Testis (tissue), 3 donors: ENCODE measurements around the gene DPEP2. TPM values are rescaled to one million over a fixed set of nuclear protein-coding genes. Genes with fewer than 3 reads are reported as not detected.
"Not testable (repeated sequence)": the region's sequence is repeated elsewhere in the genome, so short reads cannot be mapped to it uniquely, and the experiment has no call there.

ENCODE experiments used
- DNase-seq: peaks from one replicate; pipeline ENCODE4 v3.0.0-alpha.2; 2019
- H3K27ac ChIP-seq, 2 donors: fragments of 200-600 bp; sonication (generic); one replicate each; pipeline ENCODE4 v1.5.1; 2019
- H3K27me3 ChIP-seq: fragments of 200-600 bp; sonication (generic); one replicate; pipeline ENCODE4 v1.5.1; 2019
- H3K36me3 ChIP-seq: fragments of 200-600 bp; sonication (generic); one replicate; pipeline ENCODE4 v1.5.1; 2017; ENCODE audit warnings: low read depth; ENCODE audit errors: missing control alignments
- H3K4me1 ChIP-seq: fragments of 200-600 bp; sonication (generic); one replicate; pipeline ENCODE4 v1.5.1; 2019
- H3K4me3 ChIP-seq, 2 donors: fragments of 200-600 bp; sonication (generic); one replicate each; pipeline ENCODE4 v1.5.1; 2017 to 2019
- H3K9me3 ChIP-seq: fragments of 200-600 bp; sonication (generic); one replicate; pipeline ENCODE4 v1.5.1; 2017
- POLR2A ChIP-seq: fragments of 450-650 bp; IDR thresholded peaks from one replicate; pipeline ENCODE4 v1.6.1; 2017; ENCODE audit warnings: antibody characterized with exemption, mild to moderate bottlenecking, moderate library complexity
- WGBS, 2 donors: methylation state at CpG; one replicate each; pipeline ENCODE4 v1.1.5; 2018; 5-methylcytosine and 5-hydroxymethylcytosine counted together
- intact Hi-C: fragments of 100-400 bp; cut with DNase I; formaldehyde crosslinking; loops from one replicate; pipeline ENCODE4 v1.15.1; 2023; ENCODE audit warnings: low total_unique reads
- polyA plus RNA-seq: library from polyadenylated mRNA; stranded (reverse); fragments of 350-450 nt; fragmentation: Illumina TruSeq; extraction: RNeasy Lipid Tissue Mini Kit (QIAGEN cat#74804); gene quantifications from one replicate; pipeline ENCODE4 v1.2.3, GENCODE V29; 2014; ENCODE audit warnings: low read depth, low replicate concordance; ENCODE audit not compliant: insufficient read depth
- total RNA-seq, 2 donors: library from RNA; depleted of rRNA; stranded (reverse); fragments of >200 nt; gene quantifications; one replicate each; pipeline ENCODE4 v1.2.3, GENCODE V29; 2016
- TF ChIP-seq, protein P1 (sequence below), 3 experiments: fragments of 450-650 bp in 2 of 3; fragments of 200-600 bp in 1 of 3; sonication (generic) in 1 of 3; IDR thresholded peaks; one replicate each; pipeline ENCODE4 v1.5.1; 2016 to 2019; ENCODE audit warnings: antibody characterized with exemption in 3 of 3, mild to moderate bottlenecking in 2 of 3, moderate library complexity in 1 of 3

Gene DPEP2
- total and polyA plus RNA-seq, 3 donors from 2014 or later, result 2.7 to 5.9 (median 3.0) TPM

DNA sequence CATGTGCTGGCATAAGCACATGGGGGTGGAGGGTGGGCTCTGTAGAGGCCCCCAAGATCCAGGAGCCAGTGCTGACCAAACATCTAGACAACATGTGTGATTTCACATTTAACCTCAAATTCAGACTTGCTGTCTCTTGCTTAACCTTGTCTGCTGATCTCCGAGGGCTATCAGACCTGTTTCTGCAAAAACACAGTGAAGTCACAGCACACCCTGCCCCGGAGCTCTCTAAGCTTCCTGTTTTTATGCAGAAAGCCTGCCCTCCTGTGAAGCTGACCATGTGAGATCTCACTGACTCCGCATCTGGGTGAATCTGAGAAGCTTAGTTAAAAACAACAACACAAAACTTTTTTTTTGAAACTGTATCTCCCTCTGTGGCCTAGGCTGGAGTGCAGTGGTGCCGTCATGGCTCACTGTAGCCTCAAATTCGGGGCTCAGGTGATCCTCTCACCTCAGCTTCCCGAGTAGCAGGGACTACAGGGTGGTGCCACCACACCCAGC lies 6.6 kb upstream of the DPEP2 start:
- Histone ChIP-seq H3K27ac (peak overlapping the region in 1 of 2 donors; percentile 3), H3K27me3 (no peaks in the 10 kb centered on the region), H3K4me3 (no peak overlapping the region), H3K4me1 (no peaks in the 10 kb centered on the region), H3K9me3 (no peaks in the 10 kb centered on the region), H3K36me3 (no peaks in the 10 kb centered on the region)
- no peak for TF ChIP-seq POLR2A
- TF ChIP-seq, protein P1, sequence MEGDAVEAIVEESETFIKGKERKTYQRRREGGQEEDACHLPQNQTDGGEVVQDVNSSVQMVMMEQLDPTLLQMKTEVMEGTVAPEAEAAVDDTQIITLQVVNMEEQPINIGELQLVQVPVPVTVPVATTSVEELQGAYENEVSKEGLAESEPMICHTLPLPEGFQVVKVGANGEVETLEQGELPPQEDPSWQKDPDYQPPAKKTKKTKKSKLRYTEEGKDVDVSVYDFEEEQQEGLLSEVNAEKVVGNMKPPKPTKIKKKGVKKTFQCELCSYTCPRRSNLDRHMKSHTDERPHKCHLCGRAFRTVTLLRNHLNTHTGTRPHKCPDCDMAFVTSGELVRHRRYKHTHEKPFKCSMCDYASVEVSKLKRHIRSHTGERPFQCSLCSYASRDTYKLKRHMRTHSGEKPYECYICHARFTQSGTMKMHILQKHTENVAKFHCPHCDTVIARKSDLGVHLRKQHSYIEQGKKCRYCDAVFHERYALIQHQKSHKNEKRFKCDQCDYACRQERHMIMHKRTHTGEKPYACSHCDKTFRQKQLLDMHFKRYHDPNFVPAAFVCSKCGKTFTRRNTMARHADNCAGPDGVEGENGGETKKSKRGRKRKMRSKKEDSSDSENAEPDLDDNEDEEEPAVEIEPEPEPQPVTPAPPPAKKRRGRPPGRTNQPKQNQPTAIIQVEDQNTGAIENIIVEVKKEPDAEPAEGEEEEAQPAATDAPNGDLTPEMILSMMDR (IDR thresholded peaks at IDR 0.05), result no peak
- intact Hi-C loops, result no loop called here
- 59 to 67% methylated on average over 6 of the region's 6 CpGs for WGBS, 2 donors
- DNase-seq, result peak; percentile 49

DNA sequence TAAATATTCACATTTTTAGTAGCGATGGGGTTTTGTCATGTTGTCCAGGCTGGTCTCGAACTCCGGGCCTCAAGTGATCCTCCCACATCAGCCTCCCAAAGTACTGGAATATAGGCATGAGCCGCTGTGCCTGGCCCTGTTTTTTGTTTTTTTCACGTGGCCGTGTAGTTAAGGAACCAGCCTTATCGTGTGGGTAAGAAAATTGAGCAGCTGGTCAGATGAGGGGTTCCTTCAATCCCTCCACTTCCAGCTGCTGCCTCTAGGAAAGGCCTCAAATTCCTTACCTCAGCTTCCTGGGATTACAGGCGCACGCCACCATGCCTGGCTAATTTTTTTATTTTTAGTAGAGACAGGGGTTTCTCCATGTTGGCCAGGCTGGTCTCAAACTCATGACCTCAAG lies 5.9 kb upstream of the DPEP2 start:
- Histone ChIP-seq H3K9me3 (no peaks in the 10 kb centered on the region), H3K4me1 (no peaks in the 10 kb centered on the region), H3K27ac (no peak overlapping the region), H3K4me3 (no peak overlapping the region), H3K36me3 (no peaks in the 10 kb centered on the region), H3K27me3 (no peaks in the 10 kb centered on the region)
- WGBS, 2 donors, result 88 to 93% methylated on average over 9 of the region's 9 CpGs
- DNase-seq, result no peak
- TF ChIP-seq, protein P1 (IDR thresholded peaks at IDR 0.05), result no peak
- no peak for TF ChIP-seq POLR2A
- intact Hi-C loops, result no loop called here

DNA sequence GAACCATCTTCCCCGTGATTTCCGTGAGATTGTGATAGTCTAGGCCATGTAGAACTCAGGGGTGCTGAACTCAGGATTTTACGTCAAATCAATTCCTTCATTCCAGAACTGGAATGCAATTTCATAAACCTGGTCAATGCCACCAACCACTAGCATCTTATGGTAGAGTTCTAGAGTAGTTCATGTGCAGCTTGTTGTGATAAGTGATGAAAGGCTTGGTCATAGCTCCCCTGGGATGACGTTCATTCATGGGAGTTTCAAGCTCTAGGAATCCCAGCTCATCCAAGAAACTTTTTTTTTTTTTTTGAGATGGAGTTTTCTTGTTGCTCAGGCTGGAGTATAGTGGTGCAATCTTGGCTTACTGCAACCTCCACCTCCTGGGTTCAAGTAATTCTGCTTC lies 3.7 kb upstream of the DPEP2 start:
- no peaks in the 10 kb centered on the region for H3K36me3 ChIP-seq
- intact Hi-C loops, result no loop called here
- DNase-seq, result no peak

DNA sequence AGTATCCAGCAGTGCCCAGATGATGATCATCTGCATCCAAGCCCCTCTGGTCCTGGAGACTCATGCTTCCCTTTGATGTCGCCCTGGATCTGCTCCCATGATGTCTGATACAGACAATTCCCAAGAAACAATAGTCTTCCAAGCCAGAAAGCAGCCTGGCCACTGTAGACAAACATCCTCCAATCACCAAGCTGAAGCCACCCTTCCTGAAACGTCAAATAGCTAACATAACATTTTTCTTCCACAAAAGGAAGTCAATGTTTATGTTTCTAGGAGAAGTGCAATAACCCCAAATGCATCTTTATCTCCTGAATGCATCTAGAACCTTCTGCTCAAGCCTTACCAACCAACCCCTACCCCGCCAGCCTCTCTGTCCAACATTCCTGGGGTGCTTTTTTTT lies 1.2 kb upstream of the DPEP2 start:
- no peak overlapping the region for H3K27ac ChIP-seq
- no peak for DNase-seq
- intact Hi-C loops, result no loop called here

More for the DNA sequence above, 3.7 kb upstream of the DPEP2 start:
- no peak overlapping the region for H3K4me3 ChIP-seq
- no peaks in the 10 kb centered on the region for H3K27me3 ChIP-seq
- no peaks in the 10 kb centered on the region for H3K4me1 ChIP-seq
- H3K9me3 ChIP-seq, result no peaks in the 10 kb centered on the region
- WGBS, 2 donors, result 84 to 89% methylated on average over 4 of the region's 4 CpGs
- no peak overlapping the region for H3K27ac ChIP-seq
- TF ChIP-seq, protein P1 (IDR thresholded peaks at IDR 0.05), result no peak
- TF ChIP-seq POLR2A, result no peak

DNA sequence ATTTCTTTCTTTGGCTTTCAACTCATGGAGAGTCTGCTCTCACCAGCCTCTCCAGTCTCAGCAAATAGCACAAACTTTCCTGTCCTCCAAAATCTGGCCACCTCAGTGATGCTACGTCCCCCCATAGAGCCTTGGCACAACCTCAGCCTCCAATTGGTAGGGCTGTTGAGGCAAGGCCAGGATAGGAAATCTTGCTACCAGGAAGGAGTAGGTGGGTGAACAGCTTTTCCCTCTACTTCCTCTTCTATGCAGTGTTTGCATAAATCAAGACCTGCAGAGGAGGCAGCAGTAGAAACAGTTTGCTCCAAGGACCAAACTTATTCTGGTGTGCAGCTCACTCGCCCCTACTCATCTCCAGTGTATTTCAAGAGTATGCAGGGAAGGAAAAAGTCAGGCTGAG lies 701 bp upstream of the DPEP2 start:
- intact Hi-C loops, result no loop called here
- no peak for DNase-seq
- 65 to 88% methylated on average over 2 of the region's 2 CpGs for WGBS, 2 donors
- no peaks in the 10 kb centered on the region for H3K4me1 ChIP-seq
- H3K27ac ChIP-seq, result no peak overlapping the region
- no peaks in the 10 kb centered on the region for H3K27me3 ChIP-seq
- no peak overlapping the region for H3K4me3 ChIP-seq
- TF ChIP-seq, protein P1 (IDR thresholded peaks at IDR 0.05), result no peak
- no peak for TF ChIP-seq POLR2A
- no peaks in the 10 kb centered on the region for H3K36me3 ChIP-seq
- no peaks in the 10 kb centered on the region for H3K9me3 ChIP-seq

More for the DNA sequence above, 1.2 kb upstream of the DPEP2 start:
- Histone ChIP-seq H3K36me3 (no peaks in the 10 kb centered on the region), H3K9me3 (no peaks in the 10 kb centered on the region), H3K4me1 (no peaks in the 10 kb centered on the region), H3K27me3 (no peaks in the 10 kb centered on the region), H3K4me3 (no peak overlapping the region)
- TF ChIP-seq, protein P1 (IDR thresholded peaks at IDR 0.05), result no peak
- no peak for TF ChIP-seq POLR2A
- 54 to 63% methylated on average over 3 of the region's 3 CpGs for WGBS, 2 donors

DNA sequence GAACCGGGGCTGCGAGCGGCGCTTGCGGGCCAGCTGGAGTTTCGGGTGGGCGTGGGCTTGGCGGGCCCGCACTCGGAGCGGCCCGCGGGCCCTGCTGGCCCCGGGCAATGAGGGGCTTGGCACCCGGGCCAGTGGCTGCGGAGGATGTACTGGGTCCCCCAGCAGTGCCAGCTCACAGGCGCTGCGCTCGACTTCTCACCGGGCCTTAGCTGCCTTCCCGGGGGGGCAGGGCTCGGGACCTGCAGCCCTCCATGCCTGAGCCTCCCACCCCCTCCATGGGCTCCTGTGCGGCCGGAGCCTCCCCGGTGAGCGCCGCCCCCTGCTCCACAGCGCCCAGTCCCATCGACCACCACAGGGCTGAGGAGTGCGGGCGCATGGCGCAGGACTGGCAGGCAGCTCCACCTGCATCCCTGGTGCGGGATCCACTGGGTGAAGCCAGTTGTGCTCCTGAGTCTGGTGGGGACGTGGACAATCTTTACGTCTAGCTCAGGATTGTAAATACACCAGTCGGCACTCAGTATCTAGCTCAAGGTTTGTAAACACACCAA lies 979 bp downstream of the DPEP2 start:
- DNase-seq, intact Hi-C loops, H3K27me3 ChIP-seq, H3K9me3 ChIP-seq, H3K4me1 ChIP-seq, H3K36me3 ChIP-seq, H3K27ac ChIP-seq: not testable (repeated sequence)
- peak overlapping the region; percentile 6 to 43 for H3K4me3 ChIP-seq
- 46 to 80% methylated on average over 11 to 36 of the region's 36 CpGs for WGBS, 2 donors
